ENCODE measurements around the gene TEX14.

DNA sequence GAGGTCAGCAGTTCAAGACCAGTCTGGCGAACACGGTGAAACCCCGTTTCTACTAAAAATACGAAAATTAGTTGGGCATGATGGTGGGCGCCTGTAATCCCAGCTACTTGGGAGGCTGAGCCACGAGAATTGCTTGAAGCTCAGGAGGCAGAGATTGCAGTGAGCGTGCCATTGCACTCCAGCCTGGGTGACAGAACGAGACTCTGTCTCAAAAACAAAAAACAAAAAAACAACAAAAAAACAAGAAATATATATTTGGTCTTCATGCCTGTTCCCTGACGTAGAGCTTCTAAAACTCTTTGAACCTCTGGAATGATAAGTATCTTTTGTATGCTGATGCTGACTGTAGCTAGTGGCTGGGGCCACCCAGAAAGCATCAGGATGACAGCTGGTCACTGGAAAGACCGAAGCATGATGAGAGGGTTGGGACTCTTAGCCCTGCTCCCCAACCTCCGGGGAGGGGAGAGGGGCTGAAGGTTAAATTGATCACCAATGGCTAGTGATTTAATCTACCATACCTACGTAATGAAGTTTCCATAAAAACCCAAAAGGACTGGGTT is 54.8 kb downstream of the TEX14 start:
- TF ChIP-seq, protein P1, sequence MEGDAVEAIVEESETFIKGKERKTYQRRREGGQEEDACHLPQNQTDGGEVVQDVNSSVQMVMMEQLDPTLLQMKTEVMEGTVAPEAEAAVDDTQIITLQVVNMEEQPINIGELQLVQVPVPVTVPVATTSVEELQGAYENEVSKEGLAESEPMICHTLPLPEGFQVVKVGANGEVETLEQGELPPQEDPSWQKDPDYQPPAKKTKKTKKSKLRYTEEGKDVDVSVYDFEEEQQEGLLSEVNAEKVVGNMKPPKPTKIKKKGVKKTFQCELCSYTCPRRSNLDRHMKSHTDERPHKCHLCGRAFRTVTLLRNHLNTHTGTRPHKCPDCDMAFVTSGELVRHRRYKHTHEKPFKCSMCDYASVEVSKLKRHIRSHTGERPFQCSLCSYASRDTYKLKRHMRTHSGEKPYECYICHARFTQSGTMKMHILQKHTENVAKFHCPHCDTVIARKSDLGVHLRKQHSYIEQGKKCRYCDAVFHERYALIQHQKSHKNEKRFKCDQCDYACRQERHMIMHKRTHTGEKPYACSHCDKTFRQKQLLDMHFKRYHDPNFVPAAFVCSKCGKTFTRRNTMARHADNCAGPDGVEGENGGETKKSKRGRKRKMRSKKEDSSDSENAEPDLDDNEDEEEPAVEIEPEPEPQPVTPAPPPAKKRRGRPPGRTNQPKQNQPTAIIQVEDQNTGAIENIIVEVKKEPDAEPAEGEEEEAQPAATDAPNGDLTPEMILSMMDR (IDR thresholded peaks at IDR 0.05): no peak
- TF ChIP-seq POLR2A (IDR thresholded peaks at IDR 0.05): no peak

Data from lower leg skin (tissue), 3 donors.